Measurements from ENCODE around the gene LRRTM2.

Gene LRRTM2

GRCh38 chr5:138819081-138819480 lies 56.1 kb downstream of the LRRTM2 start:
- H3K4me3 ChIP-seq (ENCODE audit: low read depth, low read length), result no peak overlapping the region
- no peak for TF ChIP-seq CTCF (IDR thresholded peaks at IDR 0.05; ENCODE audit: borderline replicate concordance, insufficient read depth, low read depth, low read length)
